ENCODE measurements around the gene CAV1.

- TF ChIP-seq SUZ12 (IDR thresholded peaks at IDR 0.05): no peak
- no peak for TF ChIP-seq TARDBP (IDR thresholded peaks at IDR 0.05)
Measured at GRCh38 chr7:116522247-116522646, 2.6 kb upstream of the CAV1 start.

Measured in HEK293T (cell line).